Retinal pigment epithelial cell (primary cell): ENCODE data around the gene MYRF.

ENCODE experiments used
- DNase-seq: peaks from one replicate; pipeline ENCODE4 v3.0.0-alpha.2; 2010; ENCODE audit warnings: low read depth
- H3K4me3 ChIP-seq: 2 replicates; pipeline ENCODE4 v1.5.1; 2011; ENCODE audit warnings: mild to moderate bottlenecking, low read length, control low read depth, moderate library complexity
- TF ChIP-seq, protein P1 (sequence below): conservative IDR thresholded peaks from 2 replicates; pipeline ENCODE4 v1.5.1; 2011; ENCODE audit warnings: low read depth, low read length, control low read depth, inconsistent platforms

Gene MYRF

DNA sequence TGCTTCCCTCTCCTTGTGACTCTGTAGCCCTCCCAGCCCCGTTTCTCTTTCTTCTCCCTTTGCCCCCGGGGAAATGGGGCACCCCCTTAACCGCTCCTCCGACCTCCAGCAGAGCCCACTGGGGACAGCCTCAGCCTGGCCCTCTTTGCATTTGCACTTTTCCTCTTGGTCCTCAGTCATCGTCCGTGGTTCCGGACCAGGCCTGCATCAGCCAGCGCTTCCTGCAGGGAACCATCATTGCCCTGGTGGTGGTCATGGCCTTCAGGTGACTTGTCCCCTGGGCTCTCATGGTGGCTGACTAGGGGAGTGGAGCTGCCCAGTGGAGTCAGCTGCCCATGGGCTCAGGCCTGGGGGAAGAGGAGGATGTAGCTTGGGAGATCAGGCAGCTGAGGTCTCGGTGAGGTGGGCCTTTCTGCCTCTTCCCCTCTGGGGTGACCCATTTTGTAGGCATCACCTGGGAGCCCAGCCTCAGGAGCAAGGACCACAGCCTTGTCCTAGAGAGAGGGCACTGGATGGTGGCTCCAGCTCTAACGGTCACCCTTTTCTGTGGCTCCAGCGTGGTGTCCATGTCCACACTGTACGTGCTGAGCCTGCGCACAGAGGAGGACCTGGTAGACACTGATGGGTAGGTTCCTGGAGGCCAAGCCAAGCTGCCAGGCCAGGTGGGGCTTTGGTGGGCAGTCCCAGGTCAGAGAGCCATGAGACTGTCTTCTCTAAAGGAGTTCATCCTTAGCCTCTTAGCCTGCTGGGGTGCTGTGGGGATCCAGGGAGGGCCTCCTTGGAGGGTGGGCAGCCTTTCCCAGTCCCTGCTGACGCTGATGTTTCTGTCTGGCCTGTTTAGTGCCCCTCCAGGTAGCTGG is 27.5 kb downstream of the MYRF start:
- no peak overlapping the region for H3K4me3 ChIP-seq
- TF ChIP-seq, protein P1, sequence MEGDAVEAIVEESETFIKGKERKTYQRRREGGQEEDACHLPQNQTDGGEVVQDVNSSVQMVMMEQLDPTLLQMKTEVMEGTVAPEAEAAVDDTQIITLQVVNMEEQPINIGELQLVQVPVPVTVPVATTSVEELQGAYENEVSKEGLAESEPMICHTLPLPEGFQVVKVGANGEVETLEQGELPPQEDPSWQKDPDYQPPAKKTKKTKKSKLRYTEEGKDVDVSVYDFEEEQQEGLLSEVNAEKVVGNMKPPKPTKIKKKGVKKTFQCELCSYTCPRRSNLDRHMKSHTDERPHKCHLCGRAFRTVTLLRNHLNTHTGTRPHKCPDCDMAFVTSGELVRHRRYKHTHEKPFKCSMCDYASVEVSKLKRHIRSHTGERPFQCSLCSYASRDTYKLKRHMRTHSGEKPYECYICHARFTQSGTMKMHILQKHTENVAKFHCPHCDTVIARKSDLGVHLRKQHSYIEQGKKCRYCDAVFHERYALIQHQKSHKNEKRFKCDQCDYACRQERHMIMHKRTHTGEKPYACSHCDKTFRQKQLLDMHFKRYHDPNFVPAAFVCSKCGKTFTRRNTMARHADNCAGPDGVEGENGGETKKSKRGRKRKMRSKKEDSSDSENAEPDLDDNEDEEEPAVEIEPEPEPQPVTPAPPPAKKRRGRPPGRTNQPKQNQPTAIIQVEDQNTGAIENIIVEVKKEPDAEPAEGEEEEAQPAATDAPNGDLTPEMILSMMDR = no peak
- no peak for DNase-seq

DNA sequence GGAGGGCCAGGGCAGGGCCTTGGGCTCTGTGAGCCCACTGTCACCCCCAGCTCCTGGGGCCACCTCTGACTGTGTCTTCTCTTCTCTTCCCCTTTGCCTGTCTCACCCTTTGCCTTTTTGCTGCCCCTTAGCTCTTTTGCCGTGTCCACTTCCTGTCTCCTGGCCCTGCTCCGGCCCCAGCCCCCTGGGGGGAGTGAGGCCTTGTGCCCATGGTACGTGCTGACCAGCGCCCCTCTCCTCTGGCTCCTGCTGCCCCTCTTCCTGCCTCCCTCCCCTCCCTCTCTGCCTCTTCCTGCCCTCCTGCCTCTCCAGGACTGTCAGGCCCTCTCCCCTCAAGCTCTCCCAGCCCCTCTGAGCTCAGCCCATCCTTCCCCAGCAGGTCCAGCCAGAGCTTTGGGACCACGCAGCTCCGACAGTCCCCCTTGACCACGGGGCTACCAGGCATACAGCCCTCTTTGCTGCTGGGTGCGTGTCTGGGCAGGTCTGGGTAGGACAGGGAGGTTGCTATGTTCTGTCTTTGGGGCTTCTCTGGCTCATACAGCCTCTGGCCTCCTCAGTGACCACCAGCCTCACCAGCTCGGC is 28.2 kb downstream of the MYRF start:
- H3K4me3 ChIP-seq = no peak overlapping the region
- no peak for DNase-seq
- TF ChIP-seq, protein P1 = no peak

DNA sequence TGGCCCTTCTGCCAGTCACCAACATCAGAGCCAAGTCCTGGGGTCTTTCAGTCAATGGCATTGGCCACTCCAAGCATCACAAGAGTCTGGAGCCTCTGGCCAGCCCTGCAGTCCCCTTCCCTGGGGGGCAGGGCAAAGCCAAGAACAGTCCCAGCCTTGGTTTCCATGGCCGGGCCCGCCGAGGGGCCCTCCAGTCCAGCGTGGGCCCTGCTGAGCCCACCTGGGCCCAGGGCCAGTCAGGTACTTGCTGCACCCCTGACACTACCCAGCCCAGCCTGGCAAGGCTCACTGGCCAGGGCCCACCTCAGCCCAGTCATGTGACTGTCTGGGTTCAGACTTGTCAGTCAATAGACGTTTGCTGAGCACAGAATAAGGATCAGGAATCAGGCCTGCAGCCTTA is 29.1 kb downstream of the MYRF start:
- no peak overlapping the region for H3K4me3 ChIP-seq
- TF ChIP-seq, protein P1 = no peak
- no peak for DNase-seq

DNA sequence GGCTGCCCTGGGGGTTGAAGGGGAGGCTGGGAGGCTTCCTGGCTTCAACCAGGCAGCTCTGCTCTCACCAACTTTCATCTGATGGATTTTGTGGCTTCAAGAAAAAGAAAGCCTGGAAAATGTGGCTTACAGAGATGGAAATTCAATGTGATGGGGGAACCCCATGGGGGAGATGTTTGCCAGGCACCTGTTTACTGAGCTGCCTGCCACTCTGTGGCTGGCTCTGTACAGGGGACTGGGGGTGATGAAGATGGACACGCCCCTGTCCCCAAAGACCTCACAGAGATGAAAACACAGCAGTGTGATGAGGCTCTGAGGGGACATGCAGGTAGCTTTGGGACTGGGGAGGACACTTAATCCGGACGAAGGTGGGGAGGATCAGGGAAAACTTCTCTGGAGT is 29.9 kb downstream of the MYRF start:
- DNase-seq = no peak
- TF ChIP-seq, protein P1 = no peak
- H3K4me3 ChIP-seq = no peak overlapping the region

DNA sequence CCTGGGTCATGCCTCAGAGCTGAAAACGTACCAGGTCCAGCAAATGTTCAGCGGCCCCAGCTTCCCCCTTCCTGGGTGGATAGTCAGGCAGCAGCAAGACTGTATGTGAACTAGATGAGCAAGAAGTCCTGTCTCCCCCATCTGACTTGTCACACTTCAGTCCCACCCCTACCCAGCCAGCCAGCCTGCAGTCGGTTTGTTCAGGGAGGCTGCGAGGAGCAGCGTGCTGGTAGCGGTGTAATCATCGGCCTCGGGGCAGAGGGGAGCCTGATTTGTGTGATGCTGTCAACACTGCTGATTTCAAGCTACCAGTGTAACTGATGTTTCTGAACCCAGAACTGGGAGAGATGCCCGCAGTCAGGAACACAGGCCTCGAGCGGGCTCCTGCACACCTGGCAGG is 30.4 kb downstream of the MYRF start:
- TF ChIP-seq, protein P1 = no peak
- DNase-seq = no peak
- no peak overlapping the region for H3K4me3 ChIP-seq

DNA sequence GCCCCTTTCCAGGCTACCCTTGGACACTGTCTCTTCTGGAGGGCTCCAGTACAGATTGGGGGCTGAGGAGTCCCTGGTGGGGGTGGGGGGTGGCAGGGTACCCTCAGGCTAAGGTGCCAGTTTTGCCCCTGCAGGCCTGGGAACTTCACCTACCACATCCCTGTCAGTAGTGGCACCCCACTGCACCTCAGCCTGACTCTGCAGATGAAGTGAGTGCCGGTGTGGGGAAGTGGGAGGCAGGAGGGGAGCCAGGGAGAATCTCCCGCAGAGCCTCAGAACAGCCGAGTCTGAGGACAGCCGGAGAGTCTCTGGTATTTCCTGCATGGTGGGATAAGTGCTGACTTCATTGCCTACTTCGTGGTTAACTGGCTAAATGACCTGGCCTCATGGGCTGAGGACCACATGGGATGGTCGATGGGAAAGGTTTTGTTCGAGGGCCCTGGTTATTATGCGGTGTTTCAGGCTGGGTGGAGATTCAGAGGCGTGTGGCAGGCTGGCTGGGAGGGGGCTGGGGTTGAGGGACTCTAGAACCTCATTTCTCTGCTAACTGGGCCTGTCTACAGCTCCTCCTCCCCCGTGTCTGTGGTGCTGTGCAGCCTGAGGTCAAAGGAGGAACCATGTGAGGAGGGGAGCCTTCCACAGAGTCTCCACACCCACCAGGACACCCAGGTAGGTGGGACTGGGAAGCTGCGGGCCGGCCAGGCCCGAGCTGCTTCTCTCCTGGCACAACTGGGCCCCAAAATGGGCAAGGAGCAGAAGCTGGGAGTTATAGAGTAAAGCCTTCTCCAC is 31.5 kb downstream of the MYRF start:
- H3K4me3 ChIP-seq = no peak overlapping the region
- no peak for DNase-seq
- TF ChIP-seq, protein P1 = no peak
